Activated naive CD4-positive, alpha-beta T cell (primary cell): ENCODE data around the gene CPSF7.

Source experiments
- DNase-seq, 4 experiments: peaks; one replicate each; lab custom pipeline; 2025; lab: John Stamatoyannopoulos, UW

Gene CPSF7

GRCh38 chr11:61357233-61357893 is 72.4 kb downstream of the CPSF7 start:
- DNase-seq: no peak

GRCh38 chr11:61356706-61357105 is 73.1 kb downstream of the CPSF7 start:
- no peak for DNase-seq

GRCh38 chr11:61354208-61354607 is 75.6 kb downstream of the CPSF7 start:
- DNase-seq: no peak

- DNase-seq: no peak
These were observed 76.4 kb downstream of the CPSF7 start for GRCh38 chr11:61353131-61354067.
